Sigmoid colon (tissue), 7 donors: ENCODE measurements around the gene GPC5. TPM values are rescaled to one million over a fixed set of nuclear protein-coding genes. Genes with fewer than 3 reads are reported as not detected.

ENCODE experiments used
- DNase-seq: peaks from one replicate; pipeline ENCODE4 v3.0.0-alpha.2; 2019
- H3K27ac ChIP-seq, 4 donors: fragments of 200-600 bp; sonication (generic); one replicate each; pipeline ENCODE4 v1.5.1; 2016 to 2019; ENCODE audit warnings: mild to moderate bottlenecking in 1 of 4
- H3K27me3 ChIP-seq, 3 donors: fragments of 200-600 bp; sonication (generic); one replicate each; pipeline ENCODE4 v1.5.1; 2019; ENCODE audit warnings: mild to moderate bottlenecking in 1 of 3
- H3K36me3 ChIP-seq, 4 donors: fragments of 200-600 bp; sonication (generic); one replicate each; pipeline ENCODE4 v1.5.1; 2016 to 2019
- H3K4me1 ChIP-seq, 4 donors: fragments of 200-600 bp; sonication (generic); one replicate each; pipeline ENCODE4 v1.5.1; 2017 to 2019
- H3K4me3 ChIP-seq, 4 donors: fragments of 200-600 bp; sonication (generic); one replicate each; pipeline ENCODE4 v1.5.1; 2017 to 2019; ENCODE audit warnings: mild to moderate bottlenecking in 2 of 4, moderate library complexity in 1 of 4
- H3K9me3 ChIP-seq, 4 donors: fragments of 200-600 bp in 3 of 4; sonication (generic) in 3 of 4; one replicate each; pipeline versions ENCODE4 v1.5.1 to v1.6.1; 2013 to 2019
- CTCF ChIP-seq, 4 experiments: fragments of 450-650 bp in 3 of 4; fragments of 200-600 bp in 1 of 4; IDR thresholded peaks; one replicate each; pipeline ENCODE4 v1.5.1; 2016 to 2019; ENCODE audit warnings: antibody characterized with exemption in 4 of 4, mild to moderate bottlenecking in 3 of 4, moderate library complexity in 2 of 4
- EP300 ChIP-seq, 4 donors: sonication (generic); formaldehyde crosslinking; IDR thresholded peaks; one replicate each; pipeline ENCODE4 v1.6.1; 2017; ENCODE audit warnings: antibody characterized with exemption in 4 of 4
- POLR2A ChIP-seq, 2 donors: fragments of 450-650 bp; IDR thresholded peaks; one replicate each; pipeline ENCODE4 v1.6.1; 2016; ENCODE audit warnings: antibody characterized with exemption in 2 of 2, mild to moderate bottlenecking in 2 of 2, moderate library complexity in 2 of 2
- POLR2AphosphoS5 ChIP-seq, 4 donors: sonication (generic); formaldehyde crosslinking; IDR thresholded peaks; one replicate each; pipeline ENCODE4 v1.6.1; 2017; ENCODE audit warnings: antibody characterized with exemption in 4 of 4
- WGBS, 2 donors: extraction: QIAGEN DNeasy Blood & Tissue Kit; methylation state at CpG; one replicate each; pipeline ENCODE4 v1.1.7; 2013; 5-methylcytosine and 5-hydroxymethylcytosine counted together
- intact Hi-C: fragments of 100-400 bp; cut with DNase I; formaldehyde crosslinking; loops from one replicate; pipeline ENCODE4 v1.15.1; 2023
- polyA plus RNA-seq, 3 donors: library from polyadenylated mRNA; stranded (reverse); fragments of 200-250 nt; gene quantifications; one replicate each; pipeline ENCODE4 v1.2.3, GENCODE V29; 2013
- total RNA-seq, 4 donors: library from RNA; depleted of rRNA; stranded (reverse); fragments of >200 nt; gene quantifications; one replicate each; pipeline ENCODE4 v1.1.0, GENCODE V29; 2016
- donor health status: healthy with polysubstance abuse.
- donor health status: Bipolar disorder and iron deficiency.
- donor health status: healthy.

Gene GPC5
- total and polyA plus RNA-seq, 7 donors: 0.39 to 3.9 (median 2.9) TPM; not detected in 2

- intact Hi-C loops: loop anchor here (10.0 kb wide), 2 partner anchors 408 to 588 kb away; no protein-coding TSS in a partner anchor
- DNase-seq: no peak
- 23 to 26% methylated on average over 4 of the region's 4 CpGs for WGBS, 2 donors
- Histone ChIP-seq H3K9me3 (no peaks in the 10 kb centered on the region), H3K4me3 (no peak overlapping the region), H3K27me3 (no peaks in the 10 kb centered on the region), H3K4me1 (peaks cover 0 to 6% (median 2%) of the 10 kb centered on the region in 4 donors), H3K27ac (no peak overlapping the region), H3K36me3 (no peaks in the 10 kb centered on the region)
- TF ChIP-seq POLR2AphosphoS5 (IDR thresholded peaks at IDR 0.05) (no peak), CTCF (IDR thresholded peaks at IDR 0.05) (peak; percentile 4 to 65 (median 41)), EP300 (IDR thresholded peaks at IDR 0.05) (no peak), POLR2A (IDR thresholded peaks at IDR 0.05) (no peak)
Observed at GRCh38 chr13:91722267-91722884, 324.0 kb downstream of the GPC5 start.

GRCh38 chr13:91724591-91724990 is 326.2 kb downstream of the GPC5 start:
- peaks cover 0 to 6% (median 2%) of the 10 kb centered on the region in 4 donors for H3K4me1 ChIP-seq
- TF ChIP-seq POLR2A (IDR thresholded peaks at IDR 0.05) (no peak), EP300 (IDR thresholded peaks at IDR 0.05) (no peak), POLR2AphosphoS5 (IDR thresholded peaks at IDR 0.05) (no peak), CTCF (IDR thresholded peaks at IDR 0.05) (no peak)
- no peaks in the 10 kb centered on the region for H3K36me3 ChIP-seq
- intact Hi-C loops: loop anchor here (10.0 kb wide), 2 partner anchors 410 to 590 kb away; no protein-coding TSS in a partner anchor
- no peak overlapping the region for H3K4me3 ChIP-seq
- no peak overlapping the region for H3K27ac ChIP-seq
- H3K9me3 ChIP-seq: no peaks in the 10 kb centered on the region
- no peak for DNase-seq
- H3K27me3 ChIP-seq: no peaks in the 10 kb centered on the region
- 87 to 90% methylated on average over 3 of the region's 3 CpGs for WGBS, 2 donors

- Histone ChIP-seq H3K4me3 (no peak overlapping the region), H3K4me1 (peaks cover 0 to 6% (median 2%) of the 10 kb centered on the region in 4 donors), H3K27ac (no peak overlapping the region), H3K9me3 (no peaks in the 10 kb centered on the region), H3K27me3 (no peaks in the 10 kb centered on the region), H3K36me3 (no peaks in the 10 kb centered on the region)
- WGBS, 2 donors: 29 to 55% methylated on average over 4 of the region's 4 CpGs
- no peak for DNase-seq
- intact Hi-C loops: loop anchor here (10.0 kb wide), 2 partner anchors 411 to 591 kb away; no protein-coding TSS in a partner anchor
- TF ChIP-seq EP300 (IDR thresholded peaks at IDR 0.05) (no peak), POLR2AphosphoS5 (IDR thresholded peaks at IDR 0.05) (no peak)
Observed at GRCh38 chr13:91725646-91726045, 327.2 kb downstream of the GPC5 start.

GRCh38 chr13:91726671-91727070 is 328.2 kb downstream of the GPC5 start:
- H3K27ac ChIP-seq: no peak overlapping the region
- WGBS, 2 donors: 76 to 81% methylated on average over 6 of the region's 6 CpGs
- H3K4me3 ChIP-seq: no peak overlapping the region
- DNase-seq: no peak
- H3K36me3 ChIP-seq: no peaks in the 10 kb centered on the region
- H3K9me3 ChIP-seq: no peaks in the 10 kb centered on the region
- H3K27me3 ChIP-seq: no peaks in the 10 kb centered on the region
- intact Hi-C loops: loop anchor here (10.0 kb wide), 2 partner anchors 412 to 592 kb away; no protein-coding TSS in a partner anchor
- H3K4me1 ChIP-seq: peaks cover 0 to 6% (median 2%) of the 10 kb centered on the region in 4 donors
- TF ChIP-seq EP300 (IDR thresholded peaks at IDR 0.05): no peak

GRCh38 chr13:91729859-91730258 is 331.4 kb downstream of the GPC5 start:
- Histone ChIP-seq H3K4me3 (no peak overlapping the region), H3K36me3 (no peaks in the 10 kb centered on the region), H3K9me3 (no peaks in the 10 kb centered on the region), H3K4me1 (no peaks in the 10 kb centered on the region), H3K27me3 (no peaks in the 10 kb centered on the region), H3K27ac (no peak overlapping the region)
- intact Hi-C loops: loop anchor here (10.0 kb wide), 2 partner anchors 415 to 595 kb away; no protein-coding TSS in a partner anchor
- DNase-seq: no peak
- TF ChIP-seq CTCF (IDR thresholded peaks at IDR 0.05) (no peak), POLR2A (IDR thresholded peaks at IDR 0.05) (no peak), EP300 (IDR thresholded peaks at IDR 0.05) (no peak), POLR2AphosphoS5 (IDR thresholded peaks at IDR 0.05) (no peak)
- WGBS, 2 donors: 76 to 84% methylated on average over 1 of the region's 1 CpG
